Activated CD4-positive, alpha-beta T cell treated with anti-CD3 and anti-CD28 coated beads, Interleukin-2, Interleukin-6, amounts not matched to agents 100 ng/mL and 50 ng/mL, durations not matched to agents 16 hours and 8 hours (primary cell): Measurements from ENCODE around the gene ICA1.

Experiments used
- DNase-seq: peaks from one replicate; pipeline ENCODE4 v3.0.0-alpha.2; 2020

ICA1 gene

GRCh38 chr7:8197994-8198698, 63.8 kb downstream of the ICA1 start:
- DNase-seq = peak; percentile 75

- DNase-seq = no peak
Measured at GRCh38 chr7:8192897-8193296, 69.1 kb downstream of the ICA1 start.

GRCh38 chr7:8190119-8190895, 71.7 kb downstream of the ICA1 start:
- peak; percentile 72 for DNase-seq

GRCh38 chr7:8189625-8190024, 72.3 kb downstream of the ICA1 start:
- DNase-seq = no peak

- no peak for DNase-seq
Measured at GRCh38 chr7:8185926-8186683, 75.9 kb downstream of the ICA1 start.

GRCh38 chr7:8184221-8184620, 77.7 kb downstream of the ICA1 start:
- DNase-seq = no peak

GRCh38 chr7:8179486-8179885, 82.5 kb downstream of the ICA1 start:
- no peak for DNase-seq

GRCh38 chr7:8178353-8178752, 83.6 kb downstream of the ICA1 start:
- DNase-seq = no peak

GRCh38 chr7:8177109-8177933, 84.6 kb downstream of the ICA1 start:
- peak; percentile 40 for DNase-seq

- peak; percentile 87 for DNase-seq
Measured at GRCh38 chr7:8176370-8177081, 85.4 kb downstream of the ICA1 start.

- DNase-seq = no peak
Measured at GRCh38 chr7:8175929-8176369, 86.0 kb downstream of the ICA1 start.

- DNase-seq = no peak
Measured at GRCh38 chr7:8172372-8173354, 89.3 kb downstream of the ICA1 start.

- DNase-seq = no peak
Measured at GRCh38 chr7:8169171-8169570, 92.8 kb downstream of the ICA1 start.

GRCh38 chr7:8168336-8168735, 93.6 kb downstream of the ICA1 start:
- DNase-seq = no peak

GRCh38 chr7:8165150-8165549, 96.8 kb downstream of the ICA1 start:
- DNase-seq = no peak

GRCh38 chr7:8162181-8162580, 99.8 kb downstream of the ICA1 start:
- no peak for DNase-seq

- DNase-seq = no peak
Measured at GRCh38 chr7:8161364-8161828, 100.6 kb downstream of the ICA1 start.

- no peak for DNase-seq
Measured at GRCh38 chr7:8160779-8161345, 101.1 kb downstream of the ICA1 start.

- DNase-seq = no peak
Measured at GRCh38 chr7:8160250-8160649, 101.7 kb downstream of the ICA1 start.

GRCh38 chr7:8159595-8159994, 102.4 kb downstream of the ICA1 start:
- no peak for DNase-seq
